HCEC 1CT (cell line): ENCODE results near the gene CDC42BPA.
"Not testable (repeated sequence)": the region's sequence is repeated elsewhere in the genome, so short reads cannot be mapped to it uniquely, and the experiment has no call there.

Experiments used
- DNase-seq: peaks from one replicate; pipeline ENCODE4 v3.0.0-alpha.2; 2017

Gene CDC42BPA

DNA sequence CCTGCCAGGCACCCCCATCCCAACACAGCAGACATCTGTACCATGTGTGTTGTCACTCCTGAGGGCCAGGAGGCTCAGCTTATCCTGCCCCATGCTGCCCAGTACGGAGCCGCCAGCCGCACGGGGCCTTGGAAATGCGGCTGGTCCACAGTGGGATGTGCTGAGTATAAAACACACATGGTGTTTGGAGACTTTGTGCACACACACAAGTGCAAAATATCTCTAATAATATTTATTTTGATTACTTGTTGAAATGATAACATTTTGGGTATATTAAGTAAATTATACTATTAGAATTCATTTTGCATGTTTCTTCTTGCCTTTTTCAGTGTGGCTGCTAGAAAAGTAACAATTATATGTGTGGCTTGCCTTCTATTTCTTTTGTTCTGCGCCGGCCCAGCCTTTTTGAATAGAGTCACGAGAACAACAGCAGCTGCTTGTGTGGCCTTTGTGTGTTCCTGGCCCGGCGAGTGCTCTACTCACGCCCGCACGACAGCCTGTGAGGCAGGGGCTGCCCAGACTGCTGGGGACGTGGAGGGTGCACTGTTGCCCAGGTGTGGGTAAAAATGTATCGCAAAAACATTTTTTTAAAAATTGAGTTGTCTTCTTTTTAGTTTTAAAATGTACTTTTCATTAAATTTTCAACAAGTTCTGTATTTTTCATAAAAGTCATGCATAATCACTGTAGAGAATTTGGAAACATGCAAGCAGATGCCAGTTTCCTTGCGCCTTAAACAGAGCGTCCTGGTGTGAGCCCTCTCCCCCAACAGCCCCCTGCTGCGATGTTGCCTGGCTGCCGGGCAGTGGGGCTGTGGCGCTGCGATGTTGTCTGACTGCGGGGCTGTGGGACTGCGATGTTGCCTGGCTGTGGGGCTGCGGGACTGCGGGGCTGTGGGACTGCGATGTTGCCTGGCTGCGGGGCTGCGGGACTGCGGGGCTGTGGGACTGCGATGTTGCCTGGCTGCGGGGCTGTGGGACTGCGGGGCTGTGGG, 342.7 kb downstream of the CDC42BPA start:
- no peak for DNase-seq

DNA sequence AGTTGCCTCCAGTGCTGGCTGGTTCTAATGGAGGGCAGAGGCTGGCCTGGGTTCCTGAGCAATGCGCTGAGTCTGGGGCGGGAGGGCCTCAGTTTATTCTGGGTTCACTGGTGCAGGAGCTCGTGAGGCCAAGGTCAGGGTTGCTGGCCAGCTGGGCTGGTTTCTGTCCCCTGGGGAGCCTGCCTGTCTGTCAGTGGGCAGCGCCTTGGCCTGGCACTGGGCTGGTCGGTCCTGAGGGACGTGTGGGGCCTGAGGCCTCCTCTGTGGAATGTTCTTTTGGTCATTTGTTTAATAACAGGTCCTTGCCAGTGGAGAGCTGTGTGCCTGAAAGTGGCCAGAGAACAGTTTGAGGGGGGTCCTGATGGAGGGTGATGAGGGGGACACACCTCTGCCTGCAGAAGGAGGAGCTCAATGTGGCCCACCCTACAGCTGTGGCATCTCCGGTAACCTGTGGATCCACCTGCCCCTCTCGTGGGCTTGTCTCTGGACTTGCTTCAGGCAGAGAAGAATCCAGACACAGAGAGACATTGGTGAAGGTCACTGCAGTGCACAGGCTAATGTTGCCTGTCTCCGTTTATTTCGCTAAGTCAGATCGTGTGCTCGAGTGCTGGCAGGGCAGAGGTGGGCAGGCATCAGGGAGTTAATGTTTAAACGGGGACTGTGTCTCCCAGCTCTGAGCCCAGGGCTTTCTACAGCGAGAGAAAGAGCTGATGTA, 343.6 kb downstream of the CDC42BPA start:
- DNase-seq, result no peak

DNA sequence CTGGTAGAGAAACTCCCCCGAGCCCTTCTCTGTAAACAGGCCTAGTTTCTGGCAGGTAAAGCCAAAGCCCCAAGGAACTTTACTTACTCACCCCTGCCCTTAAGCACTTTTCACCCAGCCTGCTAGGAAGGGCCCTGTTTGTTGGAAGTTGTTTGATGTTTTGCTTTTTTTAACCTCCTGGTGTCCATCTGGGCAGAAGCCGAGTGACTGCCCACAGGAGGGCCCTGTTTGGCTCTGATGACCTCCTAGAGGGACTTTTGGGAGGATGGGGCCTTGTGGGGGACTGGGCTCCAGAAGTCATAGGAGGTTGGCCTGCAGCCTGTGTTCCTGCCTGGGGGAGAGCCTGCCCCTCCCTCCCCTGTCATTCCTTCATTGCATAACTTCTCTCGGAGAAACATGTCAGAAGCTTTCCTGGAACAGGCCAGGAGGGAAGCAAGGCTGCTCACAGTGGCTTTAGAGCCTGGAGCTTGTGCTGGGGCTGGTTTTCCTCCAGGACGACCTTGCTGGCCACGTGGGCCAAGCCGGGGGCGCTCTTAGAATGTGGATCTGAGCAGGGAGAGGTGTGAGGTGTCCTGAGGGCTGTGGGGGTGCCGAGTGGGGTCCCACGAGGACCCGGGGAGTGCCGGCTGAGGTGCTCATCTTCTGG, 344.3 kb downstream of the CDC42BPA start:
- no peak for DNase-seq

DNA sequence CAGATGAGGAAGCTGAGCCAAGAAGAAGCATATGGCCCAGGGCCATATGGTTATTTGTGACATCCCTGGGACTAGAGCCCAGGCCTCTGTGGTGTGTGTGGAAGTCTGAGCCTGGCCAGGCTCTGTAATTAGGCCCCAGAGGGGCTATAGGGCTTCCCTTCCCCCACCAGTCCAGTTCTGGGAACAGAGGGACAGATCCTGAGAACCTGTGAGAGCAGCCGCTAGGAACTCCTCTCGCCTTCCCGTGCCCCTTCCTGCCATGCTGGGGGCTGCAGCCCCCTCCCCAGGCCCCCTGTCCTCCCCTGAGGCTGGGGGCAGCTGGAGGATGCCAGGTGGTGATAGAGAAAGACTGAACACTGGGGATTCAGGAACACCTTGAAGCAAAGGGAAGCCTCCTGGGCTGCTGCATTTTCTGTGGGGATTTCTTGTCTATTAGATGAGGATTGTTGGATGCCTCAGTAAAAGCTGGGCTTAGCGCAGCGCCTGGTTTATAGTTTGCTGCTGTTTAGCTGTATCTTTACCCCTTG, 344.9 kb downstream of the CDC42BPA start:
- DNase-seq, result no peak

- DNase-seq, result no peak
These were observed 345.4 kb downstream of the CDC42BPA start for GRCh38 chr1:226972931-226973330.

DNA sequence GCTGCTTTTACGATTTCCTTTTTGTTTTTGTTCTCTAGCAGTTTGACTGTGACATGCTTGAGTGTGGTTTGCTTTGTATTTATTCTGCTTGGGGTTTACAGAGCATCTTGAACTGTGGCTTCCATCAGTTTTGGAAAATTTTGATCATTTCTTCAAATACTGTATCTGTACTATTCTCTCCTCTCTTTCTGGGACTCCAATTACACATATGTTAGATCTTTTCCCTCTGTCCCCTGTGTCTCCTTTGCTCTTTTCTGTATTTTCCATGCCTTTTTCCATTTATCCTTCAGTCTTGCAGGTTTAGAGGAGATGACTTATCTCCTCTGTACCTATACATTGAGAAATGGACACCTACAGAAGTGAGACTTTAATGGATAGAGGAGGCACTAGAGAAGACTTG, 346.5 kb downstream of the CDC42BPA start:
- DNase-seq, result no peak

GRCh38 chr1:226967665-226968064, 350.6 kb downstream of the CDC42BPA start:
- DNase-seq, result peak; percentile 56

DNA sequence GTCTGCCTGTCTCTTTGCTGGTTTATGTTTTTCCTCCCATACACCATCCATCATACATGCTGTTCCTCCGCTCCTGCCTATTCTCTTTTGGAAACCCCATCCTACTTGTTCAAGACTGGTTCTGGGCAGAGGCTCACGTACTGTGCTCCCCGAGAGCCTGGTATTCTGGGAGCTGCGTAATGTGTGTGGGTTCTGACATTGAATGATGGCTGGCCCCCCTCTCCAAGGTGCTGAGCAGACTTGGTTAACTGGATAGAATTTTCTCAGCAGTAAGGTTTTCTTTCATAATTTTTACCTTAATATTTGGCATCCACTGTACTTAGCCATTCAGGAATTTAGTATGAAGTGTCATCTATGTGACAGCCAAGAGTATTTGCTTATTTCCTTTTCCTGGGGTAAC, 351.6 kb downstream of the CDC42BPA start:
- DNase-seq, result no peak

GRCh38 chr1:226965581-226966440, 352.5 kb downstream of the CDC42BPA start:
- no peak for DNase-seq

- no peak for DNase-seq
These were observed 353.4 kb downstream of the CDC42BPA start for GRCh38 chr1:226964611-226965486.

DNA sequence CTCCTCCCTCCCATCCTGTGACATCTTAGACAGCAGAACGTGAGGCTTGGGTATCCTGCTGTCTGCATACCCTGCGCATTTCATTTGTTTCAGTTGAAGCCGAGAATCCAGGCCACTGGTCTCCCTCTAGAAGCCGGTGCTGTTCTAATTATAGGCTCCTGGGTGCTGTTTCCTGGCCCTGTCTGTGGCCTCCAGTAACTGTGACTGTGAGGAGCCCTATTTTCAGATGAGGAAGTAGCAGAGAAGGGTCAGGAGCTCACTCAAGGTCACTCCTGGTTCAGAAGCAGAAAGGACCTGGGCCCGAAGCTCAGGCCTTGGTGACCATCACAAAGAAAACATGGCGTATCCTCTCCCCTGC, 354.2 kb downstream of the CDC42BPA start:
- DNase-seq, result no peak

DNA sequence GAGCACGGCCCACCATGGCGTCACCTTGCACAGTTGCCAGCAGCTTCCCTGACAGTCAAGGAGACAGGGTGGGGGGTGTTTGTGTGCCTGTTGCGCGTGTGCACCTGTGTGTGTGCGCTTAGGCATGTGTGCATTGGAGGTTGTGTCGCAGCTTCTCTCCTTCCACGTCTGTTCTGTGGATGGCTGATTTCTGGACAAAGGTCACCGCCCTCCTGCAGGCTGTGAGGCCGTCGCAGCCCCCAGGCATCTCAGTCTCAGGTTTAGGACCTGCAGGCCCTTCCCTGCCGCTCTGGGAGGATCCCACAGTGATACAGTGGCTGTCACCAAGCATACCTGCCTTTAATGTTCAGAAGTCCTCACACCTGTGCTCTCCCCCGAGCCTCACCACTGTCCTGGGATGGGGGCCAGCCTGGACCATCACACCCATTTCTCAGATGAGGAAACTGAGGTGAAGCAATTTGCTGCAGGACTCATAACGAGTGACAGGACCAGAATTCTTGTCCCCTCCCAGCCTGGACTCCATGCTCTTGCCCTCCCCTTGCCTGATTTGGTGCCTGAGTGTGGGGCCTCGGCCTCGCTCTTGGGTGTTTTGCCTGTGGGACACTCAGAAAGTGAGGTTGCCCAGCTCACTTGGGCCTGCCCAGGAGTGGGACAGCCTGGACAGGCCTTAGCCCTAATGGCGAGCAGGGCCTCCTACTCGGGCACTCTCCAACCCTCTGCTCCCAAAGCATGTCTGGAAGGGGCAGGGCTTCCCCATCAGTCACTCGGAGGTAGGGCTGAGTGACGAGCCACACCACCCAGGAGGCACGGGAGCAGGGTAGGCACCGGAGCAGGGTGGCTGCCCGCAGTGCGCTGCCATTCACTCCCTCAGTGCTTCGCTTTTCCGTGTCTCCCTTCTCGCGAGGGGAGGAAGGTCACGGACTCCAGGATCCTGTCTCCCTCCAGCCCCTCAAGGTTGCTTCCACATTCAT, 355.6 kb downstream of the CDC42BPA start:
- no peak for DNase-seq

GRCh38 chr1:226960944-226961765, 357.1 kb downstream of the CDC42BPA start:
- DNase-seq, result no peak

GRCh38 chr1:226960256-226960655, 358.0 kb downstream of the CDC42BPA start:
- no peak for DNase-seq

- DNase-seq, result no peak
These were observed 360.0 kb downstream of the CDC42BPA start for GRCh38 chr1:226958300-226958699.

DNA sequence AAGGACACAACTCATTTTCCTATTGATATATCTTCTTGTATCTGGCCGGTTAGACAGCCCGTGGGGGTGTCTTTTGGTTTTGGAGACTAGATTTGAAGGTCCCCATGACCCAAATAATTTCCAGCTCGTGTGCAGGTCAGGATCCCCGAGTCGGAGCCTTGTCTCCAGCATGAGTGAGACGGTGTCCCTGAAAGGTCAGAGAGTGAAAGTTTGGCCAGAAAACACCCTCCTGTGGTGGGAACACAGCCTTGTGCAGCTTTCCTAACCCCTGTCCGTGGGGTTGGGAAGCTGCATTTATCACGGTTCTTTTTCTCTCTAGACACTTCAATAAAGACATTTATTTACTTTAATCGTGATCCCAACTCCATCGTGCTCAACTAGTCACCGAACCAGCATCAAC, 360.6 kb downstream of the CDC42BPA start:
- DNase-seq, result no peak

GRCh38 chr1:226956942-226957713, 361.2 kb downstream of the CDC42BPA start:
- DNase-seq, result no peak

DNA sequence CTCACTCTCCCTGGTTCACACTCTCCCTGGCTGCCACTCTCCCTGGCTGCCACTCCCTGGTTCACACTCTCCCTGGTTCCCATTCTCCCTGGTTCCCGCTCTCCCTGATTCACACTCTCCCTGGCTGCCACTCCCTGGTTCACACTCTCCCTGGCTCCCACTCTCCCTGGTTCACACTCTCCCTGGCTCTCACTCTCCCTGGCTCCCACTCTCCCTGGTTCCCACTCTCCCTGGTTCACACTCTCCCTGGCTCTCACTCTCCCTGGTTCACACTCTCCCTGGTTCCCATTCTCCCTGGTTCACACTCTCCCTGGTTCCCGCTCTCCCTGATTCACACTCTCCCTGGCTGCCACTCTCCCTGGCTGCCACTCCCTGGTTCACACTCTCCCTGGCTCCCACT, 362.4 kb downstream of the CDC42BPA start:
- not testable (repeated sequence) for DNase-seq
